Activated T-helper 2 cell treated with anti-CD3 and anti-CD28 coated beads, Interferon-gamma antibody, Interleukin-2, Interleukin-4, amounts not matched to agents 10 μg/mL and 5 μg/mL and 100 μg/mL, durations not matched to agents 14 hours and 24 hours and 36 hours (primary cell): ENCODE results near the gene HOXA5. TPM values are rescaled to one million over a fixed set of nuclear protein-coding genes. Genes with fewer than 3 reads are reported as not detected.

Experiments
- DNase-seq: peaks from one replicate; pipeline ENCODE4 v3.0.0; 2021; ENCODE audit warnings: low spot score
- H3K27ac Mint-ChIP-seq: one replicate; pipeline ENCODE4 v1.8.0; 2021; ENCODE audit warnings: mixed read lengths
- H3K27me3 Mint-ChIP-seq: one replicate; pipeline ENCODE4 v1.8.0; 2021; ENCODE audit warnings: low read depth, mixed read lengths
- H3K36me3 Mint-ChIP-seq: one replicate; pipeline ENCODE4 v1.8.0; 2021; ENCODE audit warnings: low read depth, mixed read lengths
- H3K4me1 Mint-ChIP-seq: one replicate; pipeline ENCODE4 v1.8.0; 2021; ENCODE audit warnings: low read depth, mixed read lengths
- H3K4me3 Mint-ChIP-seq: one replicate; pipeline ENCODE4 v1.8.0; 2021; ENCODE audit warnings: low read depth, mild to moderate bottlenecking, moderate library complexity, mixed read lengths
- H3K9me3 Mint-ChIP-seq: one replicate; pipeline ENCODE4 v1.8.0; 2021; ENCODE audit warnings: mixed read lengths
- intact Hi-C: fragments of 100-400 bp; cut with micrococcal nuclease; formaldehyde crosslinking; loops from one replicate; pipeline ENCODE4 v1.15.1; 2023
- total RNA-seq: library from RNA; stranded (reverse); gene quantifications from 2 replicates; pipeline ENCODE4 v1.2.3, GENCODE V29; 2022

HOXA5 gene
- total RNA-seq, 1 donor from 2014 or later, result not detected

DNA sequence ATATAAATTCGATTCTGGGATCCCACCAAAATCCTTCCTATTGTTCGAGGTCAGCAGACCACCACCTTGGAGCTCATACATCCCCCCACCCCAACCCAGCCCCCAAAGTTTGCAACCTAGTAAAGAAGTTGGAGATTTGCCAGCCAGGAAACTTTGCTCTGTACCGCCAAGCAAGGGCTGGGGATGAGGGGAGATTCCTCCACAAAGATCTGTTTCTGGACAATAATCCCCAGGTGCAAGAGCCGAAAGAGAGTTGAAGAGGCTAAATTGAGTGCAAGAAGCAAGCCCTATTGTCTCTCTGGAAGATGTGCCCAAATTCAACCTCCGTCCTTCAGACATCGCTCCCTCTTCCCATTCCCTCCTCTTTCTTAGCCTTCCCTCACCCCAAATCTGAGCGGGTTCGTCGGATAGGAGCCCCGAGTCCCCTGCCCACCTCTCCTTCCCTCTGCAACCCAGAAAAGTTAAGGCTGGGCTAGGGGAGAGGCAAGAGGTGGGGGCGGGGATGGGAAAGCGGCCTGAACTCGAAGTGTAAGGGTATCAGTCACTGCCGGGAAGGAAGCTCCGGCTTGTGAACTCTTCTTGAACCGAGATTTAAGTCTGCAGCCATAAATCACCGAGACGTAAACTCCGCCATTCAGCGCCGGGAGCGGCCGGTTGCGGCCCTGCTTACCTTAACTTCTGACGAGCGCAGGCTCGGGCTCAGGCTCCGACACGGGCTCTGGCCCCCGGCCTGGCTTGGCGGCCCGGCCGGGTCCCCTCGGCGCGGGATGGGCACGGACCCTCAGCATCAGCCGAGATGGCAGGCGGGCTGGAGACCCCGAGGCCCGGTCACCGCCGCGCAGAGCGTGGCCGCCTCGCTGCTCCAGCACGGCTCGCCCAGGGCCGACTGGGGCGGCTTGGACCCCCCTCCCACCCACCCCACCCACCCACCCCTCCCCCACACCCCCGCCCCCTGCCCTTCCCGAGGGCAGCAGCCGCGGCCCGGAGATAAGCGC is 30.2 kb downstream of the HOXA5 start:
- DNase-seq, result no peak
- no peaks in the 10 kb centered on the region for H3K4me1 Mint-ChIP-seq
- H3K36me3 Mint-ChIP-seq, result no peaks in the 10 kb centered on the region
- intact Hi-C loops, result no loop called here
- no peak overlapping the region for H3K27ac Mint-ChIP-seq
- no peak overlapping the region for H3K4me3 Mint-ChIP-seq
- H3K27me3 Mint-ChIP-seq, result no peaks in the 10 kb centered on the region
- H3K9me3 Mint-ChIP-seq, result no peaks in the 10 kb centered on the region

DNA sequence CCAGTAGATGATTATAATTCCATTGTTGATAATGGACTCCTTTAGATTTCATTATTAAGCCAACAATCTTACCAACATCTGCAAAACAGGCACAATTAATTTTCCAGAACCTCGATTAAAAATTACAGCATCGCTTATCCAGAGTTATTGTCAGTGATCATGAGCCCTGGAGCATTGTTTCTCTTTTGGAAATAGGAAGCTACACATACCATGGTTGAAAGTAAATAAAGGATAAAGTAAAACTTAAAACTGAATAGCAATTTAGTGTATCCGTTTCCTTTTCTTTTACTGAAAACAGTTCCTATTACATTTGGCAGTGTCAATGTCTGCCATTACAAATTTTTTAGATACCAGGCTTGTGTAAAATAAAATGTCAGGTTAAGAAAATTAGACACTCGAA is 31.1 kb downstream of the HOXA5 start:
- Mint-ChIP-seq H3K36me3 (no peaks in the 10 kb centered on the region), H3K27me3 (no peaks in the 10 kb centered on the region), H3K27ac (no peak overlapping the region), H3K4me3 (no peak overlapping the region), H3K9me3 (no peaks in the 10 kb centered on the region), H3K4me1 (no peaks in the 10 kb centered on the region)
- DNase-seq, result no peak
- intact Hi-C loops, result no loop called here

DNA sequence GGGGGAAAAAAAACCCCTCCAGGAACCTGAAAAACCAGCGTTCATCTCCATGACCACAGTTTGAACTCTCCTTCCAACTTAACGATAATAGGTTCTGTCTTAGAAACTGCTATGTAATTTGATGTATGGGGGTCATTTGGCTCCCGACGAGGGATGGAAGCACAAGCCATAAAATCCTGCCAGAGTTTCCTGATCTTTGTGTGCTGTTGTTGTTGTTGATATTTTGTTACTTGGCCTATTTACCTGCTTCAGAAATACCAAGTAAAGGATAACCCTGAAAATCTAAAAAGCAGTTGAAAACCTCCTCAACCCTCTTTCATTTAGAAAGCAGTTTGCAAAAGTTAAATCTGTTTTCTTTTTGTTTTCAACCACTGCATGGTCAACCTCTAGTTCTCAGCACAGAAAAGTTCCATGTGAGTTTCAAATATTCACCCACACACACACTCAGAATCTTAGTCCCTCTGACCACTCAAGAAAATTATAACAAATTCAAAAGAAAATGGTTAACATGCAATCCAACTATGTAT is 31.7 kb downstream of the HOXA5 start:
- no peak overlapping the region for H3K27ac Mint-ChIP-seq

DNA sequence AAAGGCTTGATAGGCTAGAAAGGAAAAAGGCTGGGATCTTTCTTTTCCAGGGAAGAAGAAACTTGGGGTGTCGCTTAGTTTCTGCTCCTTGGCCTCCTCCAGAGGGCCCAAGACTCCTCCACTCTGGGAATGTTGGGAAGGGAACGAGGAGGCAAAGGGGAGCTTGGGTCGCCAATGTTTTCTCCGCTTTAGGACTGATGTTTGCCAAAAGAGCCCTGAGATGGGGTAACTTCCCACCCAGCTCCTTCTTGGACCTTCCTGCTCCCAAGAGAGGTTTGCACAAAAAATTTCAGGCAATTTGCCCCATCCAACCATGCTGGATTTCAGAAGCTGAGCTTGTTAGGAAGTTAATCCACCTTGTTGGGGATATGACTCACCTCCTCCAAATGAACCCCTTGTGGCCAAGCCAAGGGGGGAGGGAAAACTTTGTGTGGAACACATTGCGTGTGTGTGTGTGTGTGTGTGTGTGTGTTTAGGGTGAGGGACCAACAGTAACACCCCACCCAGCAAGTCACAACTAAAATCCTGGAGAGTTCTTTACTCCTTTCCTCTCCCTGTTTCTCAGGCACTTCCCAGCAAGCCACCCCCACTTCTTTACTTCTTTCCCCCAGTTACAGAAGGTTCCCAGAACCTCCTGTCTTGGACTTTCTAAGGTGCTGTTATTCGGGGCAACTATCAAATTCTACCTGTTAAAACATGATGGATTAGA is 32.3 kb downstream of the HOXA5 start:
- Mint-ChIP-seq H3K9me3 (no peaks in the 10 kb centered on the region), H3K4me1 (no peaks in the 10 kb centered on the region), H3K36me3 (no peaks in the 10 kb centered on the region), H3K27me3 (no peaks in the 10 kb centered on the region), H3K4me3 (no peak overlapping the region), H3K27ac (no peak overlapping the region)
- intact Hi-C loops, result no loop called here
- no peak for DNase-seq

More for the DNA sequence above, 31.7 kb downstream of the HOXA5 start:
- DNase-seq, result no peak
- H3K36me3 Mint-ChIP-seq, result no peaks in the 10 kb centered on the region
- H3K9me3 Mint-ChIP-seq, result no peaks in the 10 kb centered on the region
- H3K27me3 Mint-ChIP-seq, result no peaks in the 10 kb centered on the region
- intact Hi-C loops, result no loop called here
- no peaks in the 10 kb centered on the region for H3K4me1 Mint-ChIP-seq
- H3K4me3 Mint-ChIP-seq, result no peak overlapping the region

- Mint-ChIP-seq H3K27me3 (peaks cover 3% of the 10 kb centered on the region), H3K4me1 (no peaks in the 10 kb centered on the region), H3K27ac (no peak overlapping the region), H3K36me3 (no peaks in the 10 kb centered on the region), H3K9me3 (no peaks in the 10 kb centered on the region), H3K4me3 (no peak overlapping the region)
- intact Hi-C loops, result no loop called here
- no peak for DNase-seq
Observed at GRCh38 chr7:27110186-27111031, 33.1 kb downstream of the HOXA5 start.

DNA sequence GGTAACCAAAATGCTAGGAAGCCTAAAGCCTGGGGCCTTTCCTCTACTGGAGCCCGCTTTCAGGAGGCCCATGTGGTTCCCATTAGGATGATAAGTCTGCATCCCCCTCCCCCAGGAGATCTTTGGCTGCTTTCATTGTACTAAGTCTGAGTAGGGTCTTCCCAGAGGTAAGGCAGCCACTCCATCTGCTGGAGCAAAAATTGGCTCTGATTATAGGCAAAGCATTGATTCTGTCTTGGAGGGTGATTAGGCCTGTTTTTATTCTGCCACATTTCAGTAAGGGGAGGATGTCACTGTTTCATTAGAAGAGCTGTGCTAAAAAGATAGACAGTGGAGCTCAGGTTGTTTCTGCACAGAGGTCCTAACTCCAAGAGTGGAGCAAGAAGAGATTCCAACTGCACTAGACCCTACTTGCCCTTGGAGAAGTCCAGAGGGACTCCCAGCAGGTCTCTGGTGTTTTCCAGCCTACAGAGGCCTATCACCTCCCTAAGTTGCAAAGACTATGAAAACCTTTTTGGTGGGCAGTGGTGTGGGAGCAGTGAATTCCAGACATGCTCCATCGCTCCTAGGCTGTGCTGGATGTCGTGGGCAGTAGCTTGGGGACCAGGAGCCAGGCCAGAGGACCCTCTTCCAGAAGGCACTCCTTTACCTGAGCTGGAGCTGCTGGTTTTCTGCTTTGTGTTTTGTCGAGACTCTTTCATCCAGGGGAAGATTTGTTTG is 33.9 kb downstream of the HOXA5 start:
- H3K27ac Mint-ChIP-seq, result no peak overlapping the region
- H3K4me3 Mint-ChIP-seq, result no peak overlapping the region
- DNase-seq, result no peak
- H3K36me3 Mint-ChIP-seq, result no peaks in the 10 kb centered on the region
- H3K9me3 Mint-ChIP-seq, result no peaks in the 10 kb centered on the region
- H3K27me3 Mint-ChIP-seq, result peaks cover 11% of the 10 kb centered on the region
- H3K4me1 Mint-ChIP-seq, result no peaks in the 10 kb centered on the region
- intact Hi-C loops, result no loop called here

- H3K4me3 Mint-ChIP-seq, result no peak overlapping the region
- H3K36me3 Mint-ChIP-seq, result no peaks in the 10 kb centered on the region
- H3K4me1 Mint-ChIP-seq, result no peaks in the 10 kb centered on the region
- intact Hi-C loops, result no loop called here
- no peak for DNase-seq
- no peaks in the 10 kb centered on the region for H3K9me3 Mint-ChIP-seq
- no peak overlapping the region for H3K27ac Mint-ChIP-seq
- peaks cover 22% of the 10 kb centered on the region for H3K27me3 Mint-ChIP-seq
Observed at GRCh38 chr7:27108390-27109127, 34.9 kb downstream of the HOXA5 start.

DNA sequence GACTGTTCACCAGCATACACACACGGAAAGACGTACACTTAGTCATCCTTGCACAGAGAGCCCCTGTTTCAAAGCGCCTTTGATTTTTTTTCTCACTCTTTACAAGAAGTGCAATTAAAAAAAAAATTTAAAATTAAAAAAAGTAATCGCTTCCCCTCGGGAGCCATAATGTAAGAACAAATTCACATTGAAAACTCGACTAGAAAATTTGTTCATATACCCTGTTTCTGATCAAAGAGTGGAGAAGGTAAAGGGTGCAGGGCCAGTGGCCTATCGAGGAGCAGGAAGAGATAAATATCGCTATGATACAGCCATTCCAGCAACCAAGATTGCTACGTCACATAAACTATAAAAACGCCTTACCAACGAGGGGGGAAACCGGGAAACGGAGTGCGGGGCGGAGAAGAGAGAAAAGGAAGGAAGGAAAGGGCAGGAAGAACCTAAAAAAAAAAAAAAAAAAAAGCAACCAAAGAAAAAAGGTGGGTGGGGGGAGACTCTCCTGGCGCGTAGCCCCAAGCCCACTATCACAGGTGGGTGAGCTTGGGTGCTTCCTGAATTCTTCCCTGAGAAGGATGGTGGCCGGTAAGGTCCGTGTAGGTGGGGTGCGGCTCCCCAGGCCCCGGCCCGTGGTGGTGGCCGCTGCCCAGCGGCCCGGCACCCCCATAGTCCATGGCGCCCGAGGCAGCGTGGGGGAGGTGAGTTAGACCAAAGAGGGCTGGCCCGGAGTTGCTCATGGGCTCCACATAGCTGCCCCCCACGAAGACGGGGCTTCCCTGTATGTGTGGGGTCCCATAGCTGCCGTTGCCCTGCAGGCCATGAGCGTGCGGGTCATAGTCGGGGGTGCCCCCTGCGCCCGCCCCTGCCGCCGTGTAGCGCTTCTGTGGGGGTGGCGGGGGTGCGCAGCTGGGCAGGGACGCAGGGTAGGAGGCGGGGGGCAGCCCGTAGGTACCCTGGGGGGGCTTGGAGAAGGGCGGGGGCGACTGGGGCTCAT is 35.8 kb downstream of the HOXA5 start:
- intact Hi-C loops, result no loop called here
- Mint-ChIP-seq H3K27ac (no peak overlapping the region), H3K4me1 (peaks cover 4% of the 10 kb centered on the region), H3K4me3 (no peak overlapping the region), H3K27me3 (peaks cover 30% of the 10 kb centered on the region), H3K36me3 (peaks cover 4% of the 10 kb centered on the region), H3K9me3 (no peaks in the 10 kb centered on the region)
- DNase-seq, result no peak

- H3K36me3 Mint-ChIP-seq, result peaks cover 4% of the 10 kb centered on the region
- no peak overlapping the region for H3K27ac Mint-ChIP-seq
- H3K4me3 Mint-ChIP-seq, result no peak overlapping the region
- no peaks in the 10 kb centered on the region for H3K9me3 Mint-ChIP-seq
- intact Hi-C loops, result no loop called here
- peaks cover 37% of the 10 kb centered on the region for H3K27me3 Mint-ChIP-seq
- H3K4me1 Mint-ChIP-seq, result peaks cover 6% of the 10 kb centered on the region
- no peak for DNase-seq
Observed at GRCh38 chr7:27106901-27107240, 36.6 kb downstream of the HOXA5 start.

- H3K27ac Mint-ChIP-seq, result no peak overlapping the region
- peaks cover 43% of the 10 kb centered on the region for H3K27me3 Mint-ChIP-seq
- H3K4me1 Mint-ChIP-seq, result peaks cover 6% of the 10 kb centered on the region
- intact Hi-C loops, result no loop called here
- no peak overlapping the region for H3K4me3 Mint-ChIP-seq
- no peak for DNase-seq
- H3K9me3 Mint-ChIP-seq, result no peaks in the 10 kb centered on the region
- peaks cover 8% of the 10 kb centered on the region for H3K36me3 Mint-ChIP-seq
Observed at GRCh38 chr7:27106181-27106900, 37.1 kb downstream of the HOXA5 start.
